Stimulated activated CD4-positive, alpha-beta T cell treated with anti-CD3 and anti-CD28 coated beads, Interleukin-1b, Interleukin-23, amount 100 ng/mL, for 1 hour (primary cell): ENCODE data around the gene OR5D13.

Source experiments
- DNase-seq, 2 donors: peaks; one replicate each; pipeline ENCODE4 v3.0.0-alpha.2; 2020; ENCODE audit warnings: low read depth in 2 of 2

OR5D13 gene

GRCh38 chr11:55773138-55773537, at the start of gene OR5D13:
TSS of gene OR5D13 (plus strand) at chr11:55773438. CDS start at chr11:55773438, 0 bp downstream.
- no peak for DNase-seq

- DNase-seq, result no peak
Observed at GRCh38 chr11:55726715-55727324, 46.4 kb upstream of the OR5D13 start.

- no peak for DNase-seq
Observed at GRCh38 chr11:55732936-55733335, 40.3 kb upstream of the OR5D13 start.

- no peak for DNase-seq
Observed at GRCh38 chr11:55791606-55792005, 18.4 kb downstream of the OR5D13 start.

- no peak for DNase-seq
Observed at GRCh38 chr11:55793321-55793720, 20.1 kb downstream of the OR5D13 start.

- DNase-seq, result no peak
Observed at GRCh38 chr11:55795256-55795655, 22.0 kb downstream of the OR5D13 start, which contains the start of gene OR5D14. TSS of gene OR5D14 (plus strand) at chr11:55795556. CDS start at chr11:55795556, 0 bp downstream.

- DNase-seq, result no peak
Observed at GRCh38 chr11:55806248-55806647, 33.0 kb downstream of the OR5D13 start.

- no peak for DNase-seq
Observed at GRCh38 chr11:55811067-55811466, 37.8 kb downstream of the OR5D13 start, which contains the start of gene OR5L1. TSS of gene OR5L1 (plus strand) at chr11:55811367. CDS start at chr11:55811467, 100 bp downstream.

- DNase-seq, result no peak
Observed at GRCh38 chr11:55819330-55819729, 46.1 kb downstream of the OR5D13 start, which contains the start of gene OR5D18. TSS of gene OR5D18 (plus strand) at chr11:55819630. CDS start at chr11:55819630, 0 bp downstream.
